SKM-1 (cell line): Measurements from ENCODE around the gene ZNF225.
"Not testable (repeated sequence)": the region's sequence is repeated elsewhere in the genome, so short reads cannot be mapped to it uniquely, and the experiment has no call there.

ENCODE experiments used
- DNase-seq: peaks from one replicate; lab custom pipeline; 2025; ENCODE audit not compliant: unreplicated experiment; lab: John Stamatoyannopoulos, UW

Gene ZNF225

DNA sequence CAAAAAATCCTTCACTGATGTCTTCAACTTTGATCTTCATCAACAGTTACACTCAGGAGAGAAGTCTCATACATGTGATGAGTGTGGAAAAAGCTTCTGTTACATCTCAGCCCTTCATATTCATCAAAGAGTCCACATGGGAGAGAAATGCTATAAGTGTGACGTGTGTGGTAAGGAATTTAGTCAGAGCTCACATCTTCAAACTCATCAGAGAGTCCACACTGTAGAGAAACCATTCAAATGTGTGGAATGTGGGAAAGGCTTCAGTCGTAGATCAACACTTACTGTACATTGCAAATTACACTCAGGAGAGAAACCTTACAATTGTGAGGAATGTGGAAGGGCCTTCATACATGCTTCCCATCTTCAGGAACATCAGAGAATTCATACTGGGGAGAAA, 43.3 kb downstream of the ZNF225 start:
- DNase-seq = no peak

- no peak for DNase-seq
These were observed 50.6 kb downstream of the ZNF225 start for GRCh38 chr19:44163789-44164188.

DNA sequence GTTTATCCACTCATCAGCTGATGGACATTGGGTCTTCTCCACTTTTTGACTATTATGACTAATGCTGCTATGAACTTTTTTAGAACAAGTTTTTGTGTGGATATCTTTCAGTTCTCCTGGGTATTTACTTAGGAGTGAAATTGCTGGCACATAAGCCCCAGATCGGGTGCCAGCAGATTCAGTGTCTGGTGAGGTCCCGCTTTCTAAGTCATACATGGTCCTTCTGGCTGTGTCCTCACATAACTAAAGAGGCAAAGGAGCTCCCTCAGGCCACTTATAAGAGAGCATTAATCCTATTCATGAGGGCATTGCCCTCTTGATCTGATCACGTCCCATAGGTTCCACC, 51.1 kb downstream of the ZNF225 start:
- no peak for DNase-seq

GRCh38 chr19:44164673-44165512, 51.7 kb downstream of the ZNF225 start, which contains the start of gene ZNF226:
ZNF226 (plus strand) TSS chr19:44165100; CDS start chr19:44170081, 4,981 bp downstream.
- DNase-seq = peak; percentile 67

- DNase-seq = not testable (repeated sequence)
These were observed 57.5 kb downstream of the ZNF225 start for GRCh38 chr19:44170660-44171059.

- DNase-seq = no peak
These were observed 63.4 kb downstream of the ZNF225 start for GRCh38 chr19:44176590-44176989.

GRCh38 chr19:44180968-44181367, 67.8 kb downstream of the ZNF225 start:
- DNase-seq = no peak

DNA sequence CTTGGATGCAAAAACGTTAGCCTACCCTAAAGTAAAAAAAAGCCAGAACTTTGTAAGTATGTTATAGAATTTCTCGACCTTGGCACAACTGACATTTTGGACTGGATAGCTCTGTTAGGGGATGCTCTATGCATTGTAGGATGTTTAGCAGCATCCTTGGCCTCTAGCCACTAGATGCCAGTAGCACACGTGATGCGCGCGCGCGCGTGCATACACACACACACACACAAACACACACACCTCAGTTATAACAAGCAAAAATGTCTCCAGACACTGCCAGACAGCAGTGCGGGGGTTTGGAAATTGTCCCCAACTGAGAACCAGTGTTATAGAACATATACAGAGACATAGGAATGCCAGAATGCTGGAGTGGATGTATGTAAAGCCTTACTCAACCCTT, 68.9 kb downstream of the ZNF225 start:
- no peak for DNase-seq
